Stimulated activated CD8-positive, alpha-beta memory T cell treated with anti-CD3 and anti-CD28 coated beads, Interleukin-4, amount 100 ng/mL, for 4 hours (primary cell): Measurements from ENCODE around the gene KIAA1210.

Experiments used
- DNase-seq, 2 donors: peaks; one replicate each; pipeline ENCODE4 v3.0.0-alpha.2; 2020; ENCODE audit warnings: low read depth in 2 of 2, low spot score in 1 of 2

KIAA1210 gene

DNA sequence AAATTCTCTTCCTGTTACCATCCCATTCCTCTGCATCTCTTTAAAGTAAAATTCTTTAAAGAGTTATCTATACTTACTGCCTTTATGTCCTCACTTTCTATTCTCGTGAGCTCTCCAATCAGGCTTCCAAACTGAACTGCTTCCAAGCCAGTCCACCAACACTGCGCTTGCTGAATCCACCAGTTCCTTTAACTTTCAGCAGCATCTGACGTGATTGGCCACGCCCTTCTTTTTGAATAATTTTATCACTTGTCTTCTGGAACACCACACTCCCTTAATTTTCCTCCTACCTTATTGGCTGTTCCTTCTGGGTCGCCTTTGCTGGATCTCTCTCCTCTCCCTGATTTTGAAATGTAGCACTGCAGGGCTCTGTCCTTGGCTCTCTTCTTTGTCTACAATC is at the start of gene KIAA1210:
TSS of gene KIAA1210 (minus strand) at position 163 of the 400 bp plus-strand sequence. CDS start 4,170 bp downstream, outside the sequence.
- DNase-seq, result no peak

DNA sequence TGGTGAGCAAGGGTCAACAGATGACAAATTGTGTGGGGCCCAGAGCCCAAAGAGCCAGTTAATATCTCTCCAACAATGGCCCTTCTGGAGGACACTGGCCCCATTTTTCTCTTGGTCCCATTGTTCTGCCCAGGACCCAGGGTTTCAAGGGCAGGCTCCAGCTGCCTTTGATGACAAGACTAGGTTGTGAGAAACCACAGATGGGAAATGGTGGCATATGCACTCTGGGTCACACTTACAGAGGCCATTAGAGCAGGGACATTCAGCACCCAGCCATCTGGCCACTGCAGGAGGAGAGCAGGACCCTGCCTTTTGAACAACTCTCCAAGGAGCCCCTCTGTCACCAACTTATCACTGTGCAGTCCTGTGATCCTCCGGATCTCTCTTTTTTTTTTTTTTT is 49.7 kb upstream of the KIAA1210 start:
- DNase-seq, result no peak

DNA sequence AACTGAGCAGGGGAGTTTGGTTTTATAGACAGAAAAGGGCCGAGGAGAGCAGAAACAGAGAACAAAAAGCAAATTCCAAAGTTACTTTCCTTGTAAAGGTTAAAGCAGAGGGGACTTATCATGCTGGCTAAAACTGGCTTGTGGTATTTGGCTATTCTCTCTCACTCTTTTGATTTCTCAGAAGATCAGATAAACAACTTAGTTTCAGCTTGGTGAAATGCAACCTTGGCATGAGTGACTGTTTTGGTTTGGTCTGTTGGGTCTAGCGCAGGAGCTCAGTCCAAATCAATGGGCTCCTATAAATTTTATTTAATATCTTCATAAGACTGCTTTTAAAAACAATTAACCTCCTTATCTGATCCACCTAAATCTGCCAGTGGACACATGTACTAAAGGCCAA is 47.3 kb upstream of the KIAA1210 start:
- no peak for DNase-seq

DNA sequence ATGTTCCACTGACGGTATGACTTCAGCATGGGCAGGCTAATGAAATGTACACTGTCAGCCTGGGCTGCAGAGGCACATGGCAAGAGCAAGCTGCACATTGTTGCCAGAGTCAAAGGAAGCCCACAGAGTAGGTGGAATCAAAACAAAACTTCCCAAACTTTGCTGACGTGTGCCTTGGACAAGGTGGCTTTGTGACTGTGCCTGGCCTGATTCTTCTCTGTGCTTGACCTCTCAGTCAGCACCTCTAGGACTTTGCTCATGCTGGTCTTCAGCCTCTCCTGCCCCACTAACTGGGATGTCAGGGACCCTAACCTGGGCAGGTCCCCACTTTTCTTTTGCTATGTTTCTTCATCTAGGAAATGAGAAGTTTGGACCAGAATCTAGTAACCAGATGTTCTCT is 40.5 kb upstream of the KIAA1210 start:
- DNase-seq, result no peak

DNA sequence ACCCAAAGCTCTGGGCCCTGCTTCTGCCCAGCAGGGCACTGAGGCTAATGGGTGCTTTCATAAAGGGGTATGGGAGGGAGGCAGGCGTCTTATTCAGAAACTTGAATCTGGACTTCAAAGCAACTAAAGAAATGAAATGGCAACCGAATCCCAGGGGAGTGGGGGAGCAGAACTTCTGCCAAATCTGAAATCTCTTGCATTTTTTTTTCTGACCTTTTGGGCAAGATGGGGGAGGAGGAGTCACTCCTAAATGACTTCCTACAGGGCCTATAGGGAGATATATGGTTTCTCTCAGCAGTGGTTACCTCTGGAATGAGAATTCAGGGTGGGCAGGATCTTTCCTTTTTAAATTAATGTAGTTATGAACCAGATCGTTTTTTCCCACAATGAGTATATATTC is 30.6 kb upstream of the KIAA1210 start:
- DNase-seq, result no peak

DNA sequence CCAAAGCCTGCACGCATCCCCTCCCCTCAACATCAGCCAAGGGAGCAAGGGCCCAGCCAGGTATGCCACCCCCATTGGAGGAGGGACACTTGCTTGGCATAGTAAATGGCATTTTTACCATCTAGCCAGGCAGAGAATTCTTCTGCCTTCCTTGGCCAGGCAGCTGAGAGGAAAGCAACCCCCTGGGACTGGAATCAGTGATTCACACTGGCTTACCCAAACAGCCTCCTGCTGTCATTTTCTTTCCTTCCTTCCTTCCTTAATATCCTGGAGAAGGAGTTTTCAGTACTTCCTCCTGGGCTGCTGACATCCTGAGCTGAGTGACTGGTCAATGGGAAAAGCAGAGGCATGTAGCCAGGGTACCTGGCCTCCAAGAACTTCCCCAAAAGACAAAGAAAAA is 28.6 kb upstream of the KIAA1210 start:
- DNase-seq, result no peak

DNA sequence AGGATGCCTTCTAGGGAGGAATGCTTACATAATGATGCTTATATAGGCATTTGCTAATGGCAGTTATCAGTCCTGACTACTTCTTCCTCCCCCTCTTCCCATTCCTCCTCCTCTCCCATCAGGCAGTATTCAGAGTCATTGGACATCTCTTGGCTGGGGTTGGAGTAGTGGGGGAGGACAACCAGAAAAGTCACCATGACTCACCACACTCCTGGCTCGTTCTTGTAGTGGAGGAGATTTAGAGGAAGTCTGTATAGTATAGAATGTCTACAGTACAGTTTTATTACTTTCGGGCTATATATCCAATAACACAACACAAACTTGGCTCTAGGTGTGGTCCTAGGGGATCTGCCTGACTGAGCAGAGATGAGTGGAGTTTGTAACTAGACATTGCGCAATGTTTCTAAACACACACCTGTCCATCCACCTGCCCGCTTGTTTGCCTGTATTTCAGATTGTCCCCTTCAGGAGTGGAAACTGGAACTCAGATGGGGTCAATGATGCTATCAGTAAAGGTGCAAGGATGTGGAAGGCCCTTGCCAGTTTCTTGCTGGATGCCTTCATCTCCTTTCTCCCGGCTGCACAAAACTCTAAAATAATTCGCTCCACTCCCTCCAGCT is 27.9 kb upstream of the KIAA1210 start:
- no peak for DNase-seq

DNA sequence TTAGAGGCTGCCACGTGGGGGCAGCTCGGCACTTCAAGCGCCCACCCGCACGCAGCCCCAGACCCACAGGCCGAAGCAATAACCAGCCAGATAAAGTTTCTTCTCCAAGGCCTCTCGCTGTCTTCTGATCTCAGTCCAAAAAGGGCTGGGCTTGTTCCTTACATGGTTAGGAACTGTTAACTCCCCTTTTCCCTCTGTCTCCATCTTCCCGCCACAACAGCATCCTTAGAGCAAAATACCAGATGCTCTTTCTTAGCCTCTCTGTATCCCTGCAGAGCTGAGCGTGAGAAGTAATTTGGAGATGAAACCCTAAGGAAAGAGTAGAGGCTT is 23.4 kb upstream of the KIAA1210 start:
- no peak for DNase-seq

DNA sequence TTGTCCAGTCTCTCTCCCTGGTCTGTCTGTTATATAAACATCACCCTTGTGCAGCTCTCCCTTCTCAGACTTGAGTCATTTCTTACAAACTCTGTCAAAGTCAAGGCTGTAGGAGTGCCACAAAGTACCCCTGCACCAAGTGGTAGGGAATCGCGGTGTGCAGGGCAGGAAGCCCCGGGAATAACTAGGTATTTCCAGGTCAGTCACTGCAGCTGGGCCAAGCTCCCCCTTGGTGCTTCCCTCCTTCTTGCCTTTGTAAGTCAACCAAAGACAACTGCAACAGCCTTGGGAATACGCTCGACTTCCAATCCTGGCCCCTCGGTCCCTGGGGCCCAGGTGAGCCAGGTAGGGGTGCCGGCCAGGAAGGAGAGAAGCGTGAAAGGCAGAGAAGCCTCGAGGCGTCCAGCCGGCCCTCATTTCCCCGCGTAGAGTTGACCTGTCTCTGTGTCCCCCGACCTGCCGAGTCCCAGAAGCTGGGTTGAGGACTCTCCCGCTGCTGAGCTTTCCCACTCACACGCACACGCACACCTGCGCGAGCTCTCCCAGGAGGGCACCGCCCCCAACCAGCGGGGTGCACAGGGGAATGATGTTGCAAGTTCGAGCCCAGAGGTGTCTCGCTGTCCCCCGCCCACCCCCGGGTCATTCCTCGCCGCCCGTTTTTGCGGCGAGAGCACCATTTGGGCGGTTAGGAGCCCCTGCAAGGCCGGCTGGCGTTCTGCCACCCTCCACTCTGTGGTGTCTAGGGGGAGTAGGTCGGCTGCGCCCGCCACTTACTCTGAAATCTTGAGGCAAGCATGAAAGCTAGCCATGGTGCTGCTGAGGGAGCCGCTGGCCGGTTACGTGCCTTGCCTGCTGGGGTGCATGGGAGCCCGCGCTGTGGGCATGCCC is 22.8 kb upstream of the KIAA1210 start:
- DNase-seq, result no peak

DNA sequence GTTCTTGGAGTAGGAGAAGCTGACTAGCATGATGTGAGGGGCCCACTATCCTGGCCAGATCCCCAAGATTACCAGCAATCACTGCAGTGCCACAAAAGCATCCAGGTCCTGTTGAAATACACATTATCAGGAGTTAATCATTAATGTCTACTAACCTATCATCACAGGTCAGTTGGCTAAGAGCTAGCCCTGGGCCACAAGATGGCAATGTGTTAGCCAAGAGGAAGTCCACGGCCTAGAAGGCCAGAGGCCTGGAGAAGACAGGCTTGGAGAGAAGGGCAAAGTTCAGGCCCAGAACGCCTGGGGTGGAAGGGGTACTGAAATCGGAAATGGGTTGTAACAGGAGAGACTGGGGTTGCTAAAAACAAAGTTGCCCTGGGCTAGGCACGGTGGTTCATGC is 19.9 kb upstream of the KIAA1210 start:
- DNase-seq, result no peak

DNA sequence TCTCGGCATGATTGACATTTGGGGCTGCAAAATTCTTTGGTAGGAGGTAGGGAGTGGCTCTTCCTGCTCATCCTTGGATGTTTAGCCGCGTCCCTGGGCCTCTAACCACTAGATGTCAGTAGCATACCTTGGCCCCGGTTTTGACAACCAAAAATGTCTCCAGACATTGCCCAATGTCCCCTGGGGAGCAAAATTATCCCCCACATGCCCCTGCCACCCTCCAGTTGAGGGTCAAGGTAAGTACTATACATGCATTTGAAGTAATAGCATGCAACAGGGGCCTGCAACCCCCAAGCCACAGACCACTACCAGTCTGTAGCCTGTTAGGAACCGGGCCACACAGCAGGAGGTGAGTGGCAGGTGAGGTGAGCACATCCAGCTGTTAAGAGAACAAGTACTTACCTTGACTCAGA is 17.6 kb upstream of the KIAA1210 start:
- DNase-seq, result no peak

DNA sequence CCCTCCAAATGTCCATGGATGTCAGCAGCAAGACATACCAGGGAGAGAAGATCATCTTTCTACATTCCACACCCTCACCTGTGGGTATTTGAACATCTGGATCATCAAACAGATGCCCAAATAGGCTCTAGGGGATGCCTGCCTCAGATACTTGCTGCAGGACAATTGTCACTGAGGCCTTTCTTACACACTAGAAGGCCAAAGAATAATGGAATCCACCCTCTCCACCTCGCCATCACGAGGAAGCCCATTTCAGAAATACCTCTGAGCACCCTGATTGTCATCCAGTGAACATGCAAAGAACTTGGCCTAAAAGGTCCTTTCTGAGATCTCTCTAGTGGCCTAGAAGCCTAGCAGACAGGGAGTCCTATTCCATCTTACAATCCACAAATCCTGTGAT is 6.9 kb upstream of the KIAA1210 start:
- no peak for DNase-seq

DNA sequence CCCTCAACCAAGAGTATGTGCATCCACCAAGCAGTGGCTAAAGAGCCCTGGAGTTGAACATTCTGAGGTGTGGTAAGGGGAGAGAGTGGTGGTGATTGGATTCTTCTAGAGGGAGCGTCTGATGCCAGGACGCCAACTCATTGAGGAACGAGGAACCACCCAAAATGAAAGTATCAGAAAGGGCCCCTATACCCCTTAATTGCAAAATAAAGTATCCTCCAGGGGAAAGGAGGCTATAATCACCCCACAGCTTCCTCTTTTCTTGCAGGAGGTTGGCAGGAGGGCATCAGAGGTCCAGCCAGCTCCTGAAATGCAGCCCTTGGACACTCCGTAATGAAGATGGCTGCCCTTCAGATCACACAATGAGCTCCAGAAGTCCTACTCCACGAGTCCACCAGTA is 5.3 kb upstream of the KIAA1210 start:
- no peak for DNase-seq

DNA sequence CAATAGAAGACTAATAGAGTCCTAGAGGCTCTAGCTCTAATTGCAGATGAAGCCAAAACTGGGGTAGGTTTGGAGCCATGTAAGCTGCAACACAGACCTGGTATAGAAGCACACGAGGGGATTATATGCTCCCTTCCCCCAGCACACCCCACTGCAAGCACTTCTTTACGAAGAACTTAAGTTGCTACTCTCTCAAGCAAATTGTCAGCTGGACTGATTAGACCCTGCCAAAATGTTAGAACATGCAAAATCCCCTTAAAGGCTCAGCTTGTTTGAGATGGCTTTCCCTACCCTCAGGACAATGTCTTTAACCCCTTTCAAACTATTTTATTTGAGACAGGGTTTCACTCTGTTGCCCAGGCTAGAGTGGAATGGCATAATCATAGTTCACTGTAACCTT is 4.7 kb upstream of the KIAA1210 start:
- DNase-seq, result no peak

DNA sequence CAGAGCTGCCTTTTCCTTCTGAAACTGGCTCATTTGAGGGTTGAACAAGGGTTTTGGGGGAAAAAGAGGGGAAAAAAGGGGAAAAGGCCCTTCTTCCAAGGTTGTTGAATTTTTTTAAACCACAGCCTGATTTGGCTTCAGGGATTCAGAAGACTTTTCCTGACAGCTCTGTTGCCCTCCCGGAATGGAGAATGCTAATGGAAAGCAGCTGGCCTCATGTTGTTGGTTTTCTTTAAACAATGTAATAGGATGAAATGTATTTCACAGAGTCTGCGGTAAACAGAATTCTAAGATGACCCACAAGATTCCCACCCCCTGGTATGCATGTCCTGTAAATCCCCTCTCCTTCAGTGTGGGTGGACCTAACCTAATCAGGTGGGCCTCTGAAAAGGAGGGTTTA is 3.3 kb upstream of the KIAA1210 start:
- no peak for DNase-seq

DNA sequence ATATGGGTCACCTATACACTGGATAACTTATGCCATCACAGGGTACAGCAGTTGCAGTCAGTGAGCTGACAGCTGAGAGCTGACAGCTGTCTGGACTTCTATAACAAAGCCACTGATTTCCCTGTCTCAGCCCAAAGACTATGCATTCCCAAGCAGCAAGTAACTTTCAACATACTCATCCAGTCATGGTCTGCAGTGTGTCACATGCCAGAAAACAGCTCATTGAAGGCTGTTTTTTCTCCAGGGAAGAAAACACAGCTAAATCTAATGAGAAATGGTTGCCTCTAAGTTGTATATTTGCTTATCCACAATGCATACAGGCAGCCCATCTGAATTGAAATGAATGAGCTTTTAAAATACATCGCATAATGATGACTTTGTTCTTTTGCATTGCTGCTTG is 6.3 kb downstream of the KIAA1210 start:
- DNase-seq, result no peak

DNA sequence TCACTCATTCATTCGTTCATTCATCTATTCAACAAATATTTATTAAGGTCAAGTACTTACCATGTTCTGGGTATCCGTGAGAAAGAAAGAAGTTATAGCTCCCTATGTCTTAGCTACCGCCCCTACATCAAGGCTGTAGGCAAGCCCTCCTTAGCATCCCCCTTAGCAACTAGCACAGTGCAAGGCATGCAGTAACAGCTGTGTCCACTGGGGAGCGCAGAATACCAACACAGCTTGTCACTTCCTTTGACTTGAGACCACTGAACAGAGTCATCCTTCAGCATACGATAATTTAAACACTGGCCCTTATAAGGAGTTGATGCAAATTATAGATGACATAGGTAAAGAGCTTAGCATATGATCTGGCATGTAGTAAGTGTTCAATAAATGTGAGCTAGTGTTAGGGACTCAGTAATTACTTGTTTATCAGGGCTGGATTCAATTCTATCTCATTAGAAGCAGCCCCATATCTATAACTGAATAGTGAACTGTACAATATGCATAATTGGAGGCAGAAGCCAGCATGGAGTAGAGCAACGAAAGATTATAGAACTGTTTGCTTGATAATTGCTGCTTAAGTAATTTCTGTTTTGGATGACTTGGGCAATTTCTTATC is 8.7 kb downstream of the KIAA1210 start:
- peak in 1 of 2 donors; percentile 6 for DNase-seq

DNA sequence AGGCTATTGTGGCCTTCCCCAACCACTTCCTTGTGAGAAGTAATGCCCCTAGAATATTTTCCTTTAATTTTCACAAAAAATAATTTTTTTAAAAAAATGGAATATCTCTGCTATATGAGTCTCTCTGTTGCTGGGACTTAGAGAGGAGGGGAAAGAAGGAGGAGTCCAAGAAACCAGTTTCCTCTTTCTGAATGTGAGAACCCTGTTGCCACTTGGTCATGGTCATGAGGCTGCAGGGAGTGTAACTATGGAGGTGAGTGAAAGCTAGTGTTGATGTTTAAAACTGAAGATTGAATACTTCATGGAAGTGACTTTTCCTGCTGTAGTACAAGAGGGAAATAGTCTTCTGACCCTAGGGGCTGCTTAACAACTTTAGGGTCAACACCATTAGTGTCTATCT is 20.4 kb downstream of the KIAA1210 start:
- no peak for DNase-seq

DNA sequence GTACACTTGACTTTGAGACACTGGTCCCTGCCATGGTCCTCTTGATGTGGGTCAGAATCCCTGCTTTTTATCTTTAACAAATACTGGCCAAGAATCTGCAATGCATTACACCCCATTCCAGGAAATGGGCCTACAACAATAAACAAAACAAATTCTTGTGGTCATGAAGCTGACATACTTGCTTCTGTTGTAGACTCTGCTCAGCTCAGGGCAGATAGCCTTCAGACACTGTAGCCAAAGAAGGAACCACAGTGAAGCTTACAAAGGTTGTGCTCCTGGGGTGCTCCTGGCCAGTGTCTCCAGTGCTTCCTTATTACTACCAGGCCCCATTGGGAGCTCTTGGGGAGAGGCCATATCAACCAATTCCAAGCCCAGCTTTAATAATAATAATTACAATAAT is 21.8 kb downstream of the KIAA1210 start:
- no peak for DNase-seq

DNA sequence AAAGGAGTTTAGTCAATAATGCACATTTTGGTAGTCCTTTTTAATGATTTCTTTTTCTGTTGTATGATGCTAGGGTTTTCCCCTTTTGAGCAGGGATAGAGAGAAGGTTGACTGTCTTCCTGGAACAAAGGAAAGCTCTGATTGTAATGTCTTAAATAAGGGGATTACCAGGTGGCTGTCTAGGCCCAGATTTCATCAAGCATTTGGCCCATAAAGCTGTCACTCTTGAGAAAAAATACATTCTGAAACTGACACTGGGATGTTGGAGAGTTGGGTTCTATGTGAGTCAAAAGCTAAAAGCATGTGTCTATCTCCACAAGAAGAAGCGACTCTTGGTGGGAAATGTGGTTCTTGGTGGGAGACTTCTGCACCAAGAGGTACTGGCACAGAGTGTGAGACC is 26.4 kb downstream of the KIAA1210 start:
- DNase-seq, result no peak

DNA sequence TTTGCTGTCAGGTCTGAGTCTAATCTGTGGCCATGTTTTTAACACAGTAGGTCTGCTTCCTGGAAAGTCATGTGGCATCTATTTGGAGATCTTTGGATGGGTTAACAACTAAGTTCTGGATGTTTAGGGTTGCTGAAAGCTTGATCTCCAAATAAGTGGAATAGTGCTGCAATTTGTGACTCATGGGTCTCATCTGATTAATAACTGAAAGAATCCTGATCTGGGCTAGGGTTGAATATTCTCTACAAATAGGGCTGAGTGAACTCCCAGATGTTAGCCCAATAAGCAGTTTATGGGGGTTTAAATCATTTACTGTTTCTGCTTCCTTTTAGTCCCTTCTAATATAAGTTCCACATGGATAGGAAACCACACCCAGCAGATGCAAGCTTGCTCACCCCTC is 31.7 kb downstream of the KIAA1210 start:
- DNase-seq, result no peak

DNA sequence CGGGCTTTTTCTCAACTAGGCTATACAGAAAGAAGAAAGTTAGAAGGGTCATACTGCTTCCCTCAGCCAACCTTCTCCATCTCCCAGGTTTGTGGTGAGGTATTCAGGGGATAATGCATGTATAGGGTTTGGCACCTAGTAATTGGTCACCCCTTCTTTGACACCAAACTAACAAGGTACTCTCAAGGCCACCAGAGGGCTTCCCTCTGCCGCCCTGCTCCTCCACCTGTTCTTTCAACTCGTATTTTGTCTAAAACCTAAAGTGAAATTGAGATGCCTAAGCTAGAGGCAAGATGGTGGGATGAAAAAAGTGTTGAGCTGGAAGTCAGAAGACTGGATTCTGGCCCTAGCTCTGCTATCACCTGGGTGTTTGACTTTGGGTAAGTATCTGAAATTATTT is 32.8 kb downstream of the KIAA1210 start:
- no peak for DNase-seq
